ENCODE results near the gene LNPK. TPM values are rescaled to one million over a fixed set of nuclear protein-coding genes. Genes with fewer than 3 reads are reported as not detected.
A peak's percentile ranks its signal among the peaks of the same experiment; 100 is the strongest.
"Not testable (repeated sequence)": the region's sequence is repeated elsewhere in the genome, so short reads cannot be mapped to it uniquely, and the experiment has no call there.

LNPK gene
- total RNA-seq, 4 donors from 2014 or later, result 18.9 to 48.1 (median 20.2) TPM

- Histone ChIP-seq H3K27me3 (no peaks in the 10 kb centered on the region), H3K9me3 (no peaks in the 10 kb centered on the region), H3K27ac (peak overlapping the region; percentile 50 to 75 (median 53)), H3K36me3 (no peaks in the 10 kb centered on the region), H3K4me3 (replicated peaks in 1 of 3) (peak overlapping the region; percentile 54 to 73 (median 67)), H3K4me1 (no peaks in the 10 kb centered on the region)
- peak; percentile 38 to 48 for DNase-seq
- no peak for TF ChIP-seq POLR2A (IDR thresholded peaks at IDR 0.05)
- TF ChIP-seq, protein P1, sequence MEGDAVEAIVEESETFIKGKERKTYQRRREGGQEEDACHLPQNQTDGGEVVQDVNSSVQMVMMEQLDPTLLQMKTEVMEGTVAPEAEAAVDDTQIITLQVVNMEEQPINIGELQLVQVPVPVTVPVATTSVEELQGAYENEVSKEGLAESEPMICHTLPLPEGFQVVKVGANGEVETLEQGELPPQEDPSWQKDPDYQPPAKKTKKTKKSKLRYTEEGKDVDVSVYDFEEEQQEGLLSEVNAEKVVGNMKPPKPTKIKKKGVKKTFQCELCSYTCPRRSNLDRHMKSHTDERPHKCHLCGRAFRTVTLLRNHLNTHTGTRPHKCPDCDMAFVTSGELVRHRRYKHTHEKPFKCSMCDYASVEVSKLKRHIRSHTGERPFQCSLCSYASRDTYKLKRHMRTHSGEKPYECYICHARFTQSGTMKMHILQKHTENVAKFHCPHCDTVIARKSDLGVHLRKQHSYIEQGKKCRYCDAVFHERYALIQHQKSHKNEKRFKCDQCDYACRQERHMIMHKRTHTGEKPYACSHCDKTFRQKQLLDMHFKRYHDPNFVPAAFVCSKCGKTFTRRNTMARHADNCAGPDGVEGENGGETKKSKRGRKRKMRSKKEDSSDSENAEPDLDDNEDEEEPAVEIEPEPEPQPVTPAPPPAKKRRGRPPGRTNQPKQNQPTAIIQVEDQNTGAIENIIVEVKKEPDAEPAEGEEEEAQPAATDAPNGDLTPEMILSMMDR (IDR thresholded peaks at IDR 0.05), result no peak
- WGBS, 2 donors, result 1% methylated on average over 21 of the region's 21 CpGs
- intact Hi-C loops (cut with DNase I), result no loop called here
Observed at GRCh38 chr2:176001281-176001915, 669 bp downstream of the LNPK start.

- intact Hi-C loops (cut with DNase I), result no loop called here
- Histone ChIP-seq H3K36me3 (no peaks in the 10 kb centered on the region), H3K9me3 (no peaks in the 10 kb centered on the region), H3K4me1 (no peaks in the 10 kb centered on the region), H3K27me3 (no peaks in the 10 kb centered on the region), H3K4me3 (replicated peaks in 1 of 3) (no peak overlapping the region), H3K27ac (no peak overlapping the region)
- 88 to 93% methylated on average over 2 of the region's 2 CpGs for WGBS, 2 donors
- no peak for DNase-seq
- TF ChIP-seq POLR2A (IDR thresholded peaks at IDR 0.05), result no peak
- TF ChIP-seq, protein P1 (IDR thresholded peaks at IDR 0.05), result no peak
Observed at GRCh38 chr2:175999283-175999819, 2.7 kb downstream of the LNPK start.

DNA sequence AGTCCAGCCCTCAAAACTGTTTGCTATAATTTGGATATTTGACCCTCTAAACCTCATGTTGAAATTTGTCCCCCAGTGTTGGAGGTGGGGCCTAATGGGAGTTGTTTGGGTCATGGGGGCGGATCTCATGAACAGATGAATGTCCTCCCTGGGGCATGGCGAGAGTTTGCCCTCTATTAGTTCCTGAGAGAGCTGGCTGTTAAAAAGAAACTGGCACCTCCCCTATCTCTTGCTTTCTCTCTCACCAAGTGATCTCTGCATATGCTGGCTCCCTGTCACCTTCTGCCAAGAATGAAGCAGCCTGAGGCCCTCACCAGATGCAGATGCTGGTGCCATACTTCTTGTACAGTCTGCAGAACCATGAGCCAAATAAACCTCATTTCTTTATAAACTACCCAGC, 12.0 kb downstream of the LNPK start:
- WGBS, 2 donors, result 95 to 96% methylated on average over 2 of the region's 2 CpGs
- DNase-seq, result no peak
- intact Hi-C loops (cut with DNase I), result no loop called here
- H3K27ac ChIP-seq, result no peak overlapping the region
- TF ChIP-seq POLR2A (IDR thresholded peaks at IDR 0.05), result no peak
- TF ChIP-seq, protein P1 (IDR thresholded peaks at IDR 0.05), result no peak
- no peak overlapping the region for H3K4me3 ChIP-seq (replicated peaks in 1 of 3)
- no peaks in the 10 kb centered on the region for H3K27me3 ChIP-seq
- H3K4me1 ChIP-seq, result no peaks in the 10 kb centered on the region
- no peaks in the 10 kb centered on the region for H3K9me3 ChIP-seq
- no peaks in the 10 kb centered on the region for H3K36me3 ChIP-seq

- WGBS, 2 donors, result 97 to 98% methylated on average over 4 of the region's 4 CpGs
- H3K27me3 ChIP-seq; H3K36me3 ChIP-seq; H3K9me3 ChIP-seq; intact Hi-C loops (cut with DNase I); H3K27ac ChIP-seq; H3K4me1 ChIP-seq; DNase-seq; H3K4me3 ChIP-seq (replicated peaks in 1 of 3): not testable (repeated sequence)
Observed at GRCh38 chr2:175987126-175987525, 14.9 kb downstream of the LNPK start.

DNA sequence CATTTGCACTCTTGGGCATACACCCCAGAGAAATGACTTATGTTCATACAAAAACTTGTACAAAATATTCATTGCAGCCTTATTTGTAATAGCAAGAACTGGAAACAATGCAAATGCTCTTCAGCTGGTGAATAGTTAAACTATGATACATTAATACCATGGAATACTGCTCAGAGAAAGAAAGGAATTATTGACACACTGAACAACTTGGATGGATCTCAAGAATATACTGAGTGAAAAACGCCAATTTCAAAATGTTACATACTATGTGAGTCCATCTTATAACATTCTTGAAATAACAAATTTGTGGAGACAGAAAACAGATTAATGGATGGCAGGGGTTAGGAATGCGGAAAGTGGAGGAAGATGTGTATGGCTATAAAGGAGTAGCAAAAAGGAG, 17.2 kb downstream of the LNPK start:
- Histone ChIP-seq H3K9me3 (no peaks in the 10 kb centered on the region), H3K27ac (no peak overlapping the region), H3K36me3 (no peaks in the 10 kb centered on the region), H3K4me1 (no peaks in the 10 kb centered on the region), H3K4me3 (replicated peaks in 1 of 3) (no peak overlapping the region), H3K27me3 (no peaks in the 10 kb centered on the region)
- TF ChIP-seq POLR2A (IDR thresholded peaks at IDR 0.05), result no peak
- TF ChIP-seq, protein P1 (IDR thresholded peaks at IDR 0.05), result no peak
- 89 to 93% methylated on average over 2 of the region's 2 CpGs for WGBS, 2 donors
- no peak for DNase-seq
- intact Hi-C loops (cut with DNase I), result no loop called here
